ENCODE data around the gene MYCL. TPM values are rescaled to one million over a fixed set of nuclear protein-coding genes. Genes with fewer than 3 reads are reported as not detected.

The MYCL gene
- total RNA-seq, 1 donor: 0.81 TPM

GRCh38 chr1:39852876-39853275 is 48.8 kb downstream of the MYCL start:
- no peak for TF ChIP-seq CTCF (IDR thresholded peaks at IDR 0.05; ENCODE audit: insufficient read depth, low read length)
- no peak for DNase-seq (ENCODE audit: low read depth)
- no peak overlapping the region for H3K4me3 ChIP-seq (ENCODE audit: low read depth, low read length)

- H3K4me3 ChIP-seq (ENCODE audit: low read depth, low read length): no peak overlapping the region
- DNase-seq (ENCODE audit: low read depth): no peak
- no peak for TF ChIP-seq CTCF (IDR thresholded peaks at IDR 0.05; ENCODE audit: insufficient read depth, low read length)
These were observed 49.4 kb downstream of the MYCL start for GRCh38 chr1:39852214-39852791.

- TF ChIP-seq CTCF (IDR thresholded peaks at IDR 0.05; ENCODE audit: insufficient read depth, low read length): no peak
- no peak overlapping the region for H3K4me3 ChIP-seq (ENCODE audit: low read depth, low read length)
These were observed 51.0 kb downstream of the MYCL start for GRCh38 chr1:39850606-39851216.

GRCh38 chr1:39849203-39849602 is 52.5 kb downstream of the MYCL start:
- no peak for TF ChIP-seq CTCF (IDR thresholded peaks at IDR 0.05; ENCODE audit: insufficient read depth, low read length)
- no peak overlapping the region for H3K4me3 ChIP-seq (ENCODE audit: low read depth, low read length)
- no peak for DNase-seq (ENCODE audit: low read depth)

More at GRCh38 chr1:39850606-39851216, 51.0 kb downstream of the MYCL start:
- no peak for DNase-seq (ENCODE audit: low read depth)

GRCh38 chr1:39847940-39848339 is 53.8 kb downstream of the MYCL start:
- TF ChIP-seq CTCF (IDR thresholded peaks at IDR 0.05; ENCODE audit: insufficient read depth, low read length): no peak

GRCh38 chr1:39846796-39847195 is 54.9 kb downstream of the MYCL start:
- no peak for DNase-seq (ENCODE audit: low read depth)
- TF ChIP-seq CTCF (IDR thresholded peaks at IDR 0.05; ENCODE audit: insufficient read depth, low read length): no peak
- no peak overlapping the region for H3K4me3 ChIP-seq (ENCODE audit: low read depth, low read length)

More at GRCh38 chr1:39847940-39848339, 53.8 kb downstream of the MYCL start:
- DNase-seq (ENCODE audit: low read depth): no peak
- no peak overlapping the region for H3K4me3 ChIP-seq (ENCODE audit: low read depth, low read length)
